T-helper 1 cell (primary cell): ENCODE data around the gene GLA.

Experiments used
- DNase-seq, 5 donors: peaks; one replicate each; pipeline ENCODE4 v3.0.0-alpha.2; 2012 to 2020

GLA gene

GRCh38 chrX:101348452-101349192, 59.1 kb downstream of the GLA start, which contains the start of gene TIMM8A:
Gene TIMM8A (minus strand): TSS chrX:101348742. CDS start chrX:101348664, 78 bp downstream.
- peak; percentile 43 to 78 (median 67) for DNase-seq

GRCh38 chrX:101347859-101348451, 59.8 kb downstream of the GLA start:
- no peak for DNase-seq
